Nucleus accumbens (tissue), 56 donors: ENCODE results near the gene BBS2.
A peak's percentile ranks its signal among the peaks of the same experiment; 100 is the strongest.

ENCODE experiments used
- DNase-seq, 56 donors: peaks; one replicate each; lab custom pipeline; 2025; lab: John Stamatoyannopoulos, UW

BBS2 gene

GRCh38 chr16:56478281-56479049 lies 41.4 kb downstream of the BBS2 start:
- no peak for DNase-seq

DNA sequence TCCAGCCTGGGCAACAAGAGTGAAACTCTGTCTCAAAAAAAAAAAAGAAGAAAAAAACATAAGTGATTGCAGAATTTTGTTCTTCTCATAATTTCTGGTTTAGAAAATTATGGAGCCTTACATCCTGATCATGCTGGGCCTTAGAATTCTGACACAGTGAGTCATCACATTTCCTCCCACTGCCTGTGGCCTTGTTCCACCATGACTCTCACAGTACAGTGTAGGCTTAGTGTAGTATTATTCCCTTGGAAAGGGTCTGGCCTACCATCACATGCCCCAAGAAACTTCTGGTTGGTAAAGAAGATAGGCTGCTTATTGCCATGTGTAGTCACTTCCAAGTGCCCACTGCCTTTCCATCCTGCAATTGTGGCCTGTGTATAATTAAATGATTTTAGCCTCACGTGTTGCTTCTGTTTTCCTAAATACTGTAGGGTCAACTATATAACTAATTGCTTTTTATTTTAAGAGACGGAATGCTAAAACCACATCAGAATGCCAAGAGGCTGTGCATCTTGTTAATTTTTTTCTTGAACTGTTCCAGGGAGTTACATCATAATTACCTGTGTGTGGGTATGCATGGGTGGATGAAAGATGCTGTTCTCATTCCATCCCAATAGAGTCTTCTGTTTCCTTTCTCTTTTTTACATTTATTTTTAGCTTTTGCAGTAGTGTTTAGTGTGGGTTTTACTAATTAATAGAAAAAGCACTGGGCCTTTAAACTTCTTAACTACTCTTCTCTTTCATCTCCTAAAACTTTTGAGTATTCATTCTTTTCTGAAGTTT lies 42.5 kb downstream of the BBS2 start:
- DNase-seq = peak in 2 of 56 donors; percentile 9 to 15

GRCh38 chr16:56475201-56475600 lies 44.6 kb downstream of the BBS2 start:
- DNase-seq = no peak

GRCh38 chr16:56470666-56471065 lies 49.2 kb downstream of the BBS2 start:
- no peak for DNase-seq

DNA sequence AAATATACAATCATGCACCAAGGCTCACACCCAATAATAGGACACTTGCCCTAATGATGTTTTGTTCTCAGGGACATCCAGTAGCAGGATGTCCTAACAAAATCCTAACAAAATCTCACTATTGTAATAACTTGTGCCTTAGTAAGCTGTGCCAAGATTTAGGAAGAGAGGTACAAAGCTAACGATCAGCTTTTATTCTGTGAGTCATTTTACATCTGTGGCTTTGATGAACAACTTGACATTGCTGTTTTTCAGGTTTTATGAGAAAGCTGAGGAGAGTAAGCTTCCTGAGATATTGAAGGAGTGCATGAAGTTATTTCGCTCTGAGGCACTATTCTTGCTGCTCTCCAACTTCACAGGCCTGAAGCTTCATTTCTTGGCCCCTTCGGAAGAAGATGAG lies 49.6 kb downstream of the BBS2 start:
- DNase-seq = no peak

- DNase-seq = no peak
These were observed 50.1 kb downstream of the BBS2 start for GRCh38 chr16:56469748-56470147.

DNA sequence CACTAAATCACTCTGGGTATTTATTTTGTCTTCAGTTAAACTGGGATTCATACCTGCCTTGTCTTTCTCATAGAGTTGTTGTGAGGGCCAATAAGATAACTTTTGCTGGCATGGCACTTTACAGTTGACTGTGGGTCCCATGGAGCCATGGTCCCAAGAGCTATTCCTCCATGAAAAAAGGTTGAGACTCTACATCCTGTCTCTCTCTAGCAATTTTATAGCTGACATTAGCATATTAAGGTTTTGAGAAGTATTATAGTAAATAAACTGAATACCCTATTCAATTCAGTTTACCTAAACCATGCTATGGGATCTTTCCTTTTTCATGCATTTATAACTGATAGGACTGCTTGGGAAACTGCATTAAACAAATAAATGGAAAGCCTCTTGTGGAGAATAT lies 51.0 kb downstream of the BBS2 start:
- DNase-seq = no peak

- DNase-seq = no peak
These were observed 53.5 kb downstream of the BBS2 start for GRCh38 chr16:56466344-56466743.

DNA sequence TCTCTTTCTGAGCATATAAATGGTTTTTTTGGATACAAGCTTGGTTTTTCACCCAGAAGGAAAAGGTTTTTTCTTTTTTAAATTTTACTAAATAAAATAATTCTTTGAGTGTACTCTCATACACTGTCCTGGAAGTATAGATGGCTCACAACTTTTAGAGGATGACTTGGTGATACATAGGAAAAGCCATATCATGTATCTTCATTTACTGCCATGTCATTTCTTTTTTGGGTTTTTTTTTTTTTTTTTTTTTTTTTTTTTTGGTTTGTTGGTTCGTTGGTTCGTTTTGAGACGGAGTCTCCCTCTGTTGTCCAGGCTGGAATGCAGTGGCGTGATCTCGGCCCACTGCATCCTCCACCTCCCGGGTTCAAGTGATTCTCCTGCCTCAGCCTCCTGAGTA lies 56.7 kb downstream of the BBS2 start:
- DNase-seq = no peak

DNA sequence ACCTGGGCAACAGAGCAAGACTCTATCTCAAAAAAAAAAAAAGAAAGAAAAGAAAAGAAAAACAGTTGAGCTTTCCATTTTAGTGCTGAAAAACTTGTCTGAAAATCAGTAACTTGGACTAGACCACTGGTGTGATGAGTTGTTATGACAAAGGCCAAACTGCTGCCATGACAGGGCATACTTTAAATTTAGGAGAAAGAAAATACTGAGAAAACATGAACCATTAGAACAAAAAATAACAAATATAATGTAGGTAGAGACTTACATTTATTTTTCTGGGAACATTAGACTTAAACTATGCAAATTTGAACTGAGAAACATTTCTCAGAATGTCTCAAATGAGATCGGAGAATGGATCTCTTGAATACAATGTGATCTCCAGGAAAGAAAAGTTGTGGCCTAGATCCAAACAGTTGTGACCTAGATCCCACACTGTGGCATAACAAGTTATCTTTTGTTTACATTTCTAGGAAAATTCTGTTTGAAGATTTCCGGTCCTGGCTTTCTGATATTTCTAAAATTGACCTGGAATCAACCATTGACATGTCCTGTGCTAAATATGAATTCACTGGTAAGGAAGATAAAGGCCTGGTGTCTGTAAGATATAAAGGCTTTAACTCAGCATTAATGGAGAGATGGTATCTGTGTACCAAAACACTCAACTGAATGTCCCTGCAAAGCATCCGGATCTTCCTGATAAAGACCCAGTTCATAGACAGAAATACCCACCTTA lies 57.6 kb downstream of the BBS2 start:
- no peak for DNase-seq

DNA sequence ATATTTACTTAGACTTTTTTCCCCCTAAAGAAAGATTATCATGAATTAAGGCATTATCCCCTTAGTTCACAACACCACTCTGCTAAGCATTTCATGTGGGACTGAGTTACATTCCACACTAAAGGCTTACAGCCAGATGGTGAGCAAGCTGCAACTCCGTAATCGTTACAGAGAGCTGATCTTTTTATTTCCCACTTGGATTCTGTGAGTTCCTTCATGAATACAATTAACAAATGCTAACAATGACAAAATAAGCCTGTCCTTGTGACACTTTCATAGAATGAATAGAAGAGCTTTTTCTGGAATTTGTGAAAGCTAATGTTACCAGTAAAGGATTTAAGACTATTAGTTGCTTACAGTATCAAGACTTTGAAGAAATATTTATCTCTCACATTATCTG lies 59.7 kb downstream of the BBS2 start:
- DNase-seq = peak in 1 of 56 donors; percentile 17

DNA sequence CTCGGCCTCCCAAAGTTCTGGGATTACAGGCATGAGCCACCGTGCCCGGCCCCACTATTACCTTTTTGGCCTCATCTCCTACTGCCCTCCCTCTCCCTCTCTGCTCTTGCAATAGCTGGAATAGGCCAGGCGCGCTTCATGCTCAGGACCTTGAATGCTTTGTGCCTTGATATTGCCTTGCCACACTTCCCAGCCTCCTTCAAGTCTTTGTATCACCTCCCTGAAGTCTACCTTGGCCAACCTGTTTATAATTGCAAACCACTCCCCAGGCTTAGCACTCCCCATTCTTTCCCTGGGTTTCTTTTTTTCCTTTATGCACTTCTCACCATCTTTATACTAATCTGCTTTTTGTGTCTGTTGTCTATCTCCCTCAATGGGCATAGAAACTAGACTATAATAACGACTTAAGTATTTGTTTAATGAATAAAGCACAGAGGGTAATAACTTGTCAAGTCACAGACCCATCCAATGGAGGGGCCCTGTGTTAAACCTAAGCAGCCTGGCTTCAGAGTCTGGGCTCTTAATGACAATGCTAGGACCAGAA lies 61.8 kb downstream of the BBS2 start:
- DNase-seq = no peak

DNA sequence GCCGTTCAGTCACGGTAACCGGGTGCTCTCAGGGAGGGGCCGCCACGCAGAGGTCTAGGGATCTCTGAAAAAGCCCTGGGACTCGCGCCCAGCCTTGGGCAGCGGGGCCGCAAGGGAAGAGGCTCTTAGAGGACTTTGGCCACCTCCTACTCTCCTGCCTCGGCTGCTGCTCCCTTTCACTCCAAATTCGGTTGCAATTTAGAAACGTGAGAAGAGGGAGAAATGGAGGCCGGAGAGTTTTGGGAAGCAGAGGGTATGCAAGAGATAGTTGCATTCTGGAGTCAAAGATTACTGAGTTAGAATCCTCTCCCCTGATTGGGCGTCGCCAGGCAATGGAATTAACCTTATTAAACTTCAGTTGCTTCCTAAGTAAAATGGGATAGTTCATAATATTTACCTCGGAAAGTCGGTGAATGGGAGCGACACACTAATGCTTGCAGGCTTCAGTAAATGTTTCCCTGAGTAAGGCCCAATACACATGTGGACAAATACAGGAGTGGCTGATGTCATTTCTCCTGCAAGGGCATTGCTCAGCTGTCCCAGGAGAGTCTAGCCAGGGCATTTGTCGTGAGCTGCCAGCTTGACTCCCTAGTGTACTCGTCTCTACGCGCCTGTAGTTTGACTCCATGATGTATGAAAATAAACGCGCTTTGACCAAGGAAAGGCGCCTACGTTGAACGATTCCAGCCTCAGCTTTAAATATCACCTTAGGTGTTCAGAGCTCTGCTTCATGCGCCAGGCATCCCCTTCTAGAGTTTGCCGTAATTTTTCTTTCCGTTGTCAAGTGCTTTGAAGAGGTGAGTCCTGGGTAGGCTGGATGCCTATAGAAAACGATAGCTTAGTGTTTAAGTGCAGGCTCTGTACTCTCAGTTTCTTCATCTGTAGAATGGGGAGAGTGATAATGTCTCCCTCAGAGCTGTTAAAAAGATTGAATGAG lies 67.8 kb downstream of the BBS2 start:
- DNase-seq = peak in 8 of 56 donors; percentile 11 to 80 (median 62)

DNA sequence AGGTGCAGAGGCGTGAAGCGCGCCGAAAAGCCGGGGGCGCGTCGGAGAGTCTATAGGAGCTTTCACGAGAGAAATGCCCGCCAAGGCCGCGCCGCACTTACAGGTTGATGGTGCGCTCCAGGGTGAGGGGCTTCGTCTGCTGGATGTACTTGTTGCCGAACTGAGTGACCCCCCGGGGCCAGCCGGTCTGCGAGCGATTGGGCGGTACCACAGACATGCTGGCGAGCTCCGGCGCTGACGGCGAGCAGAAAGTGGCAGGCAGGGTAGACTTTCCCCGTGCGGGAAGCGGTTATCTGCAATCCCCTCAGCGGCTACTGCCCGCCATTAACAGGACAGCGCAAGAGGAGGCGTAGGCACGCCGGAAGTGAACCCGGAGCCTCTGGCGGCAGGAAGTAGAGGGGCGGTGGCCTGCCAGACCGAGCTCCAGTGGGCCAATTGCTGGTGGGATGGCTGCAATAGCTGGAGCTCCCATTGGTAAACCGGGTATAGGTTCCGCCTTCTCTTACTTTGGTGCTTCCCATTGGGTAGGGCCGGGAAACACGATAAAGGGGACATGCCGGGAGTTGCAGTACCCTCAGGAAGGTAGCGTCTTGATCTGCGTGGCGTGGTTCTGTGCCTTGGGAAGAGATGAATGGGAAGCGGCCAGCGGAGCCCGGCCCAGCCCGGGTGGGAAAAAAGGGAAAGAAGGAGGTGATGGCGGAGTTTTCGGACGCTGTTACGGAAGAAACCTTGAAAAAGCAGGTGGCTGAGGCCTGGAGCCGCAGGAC lies 68.7 kb downstream of the BBS2 start, which contains the start of the genes NUDT21 and OGFOD1:
Gene NUDT21 (minus strand): TSS at position 347 of the 767 bp plus-strand sequence. CDS start 130 bp downstream, at position 217.
Gene OGFOD1 (plus strand): TSS at position 569 of the 767 bp plus-strand sequence. CDS start 59 bp downstream, at position 628.
- peak; percentile 39 to 99 (median 94) for DNase-seq

- no peak for DNase-seq
These were observed 69.4 kb downstream of the BBS2 start for GRCh38 chr16:56450275-56450985.

GRCh38 chr16:56448005-56448404 lies 71.8 kb downstream of the BBS2 start:
- no peak for DNase-seq

GRCh38 chr16:56447286-56447685 lies 72.5 kb downstream of the BBS2 start:
- no peak for DNase-seq

DNA sequence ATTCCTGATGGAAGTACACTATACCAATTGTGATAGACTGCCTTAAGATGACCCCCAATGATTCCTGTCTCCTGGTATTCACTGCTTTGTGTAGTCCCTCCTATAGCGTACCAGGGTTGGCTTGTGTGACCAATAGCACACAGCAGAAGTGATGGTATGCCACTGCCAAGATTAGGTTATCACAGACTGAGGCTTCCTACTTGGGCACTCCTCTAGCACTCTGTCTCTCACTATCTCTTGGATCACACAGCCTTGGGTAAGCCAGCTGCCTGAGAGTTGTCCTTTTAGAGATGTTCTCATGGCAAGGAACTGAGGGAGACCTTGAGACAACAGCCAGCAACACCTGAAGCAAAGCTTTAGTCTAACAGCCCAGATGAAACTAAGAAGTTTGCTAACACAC lies 81.8 kb downstream of the BBS2 start:
- DNase-seq = no peak
